ENCODE data around the gene GAST. TPM values are rescaled to one million over a fixed set of nuclear protein-coding genes. Genes with fewer than 3 reads are reported as not detected.

Gene GAST
- total RNA-seq, 3 donors from 2014 or later (not counting 1 experiment from before 2014, with no cell fraction given): not detected

DNA sequence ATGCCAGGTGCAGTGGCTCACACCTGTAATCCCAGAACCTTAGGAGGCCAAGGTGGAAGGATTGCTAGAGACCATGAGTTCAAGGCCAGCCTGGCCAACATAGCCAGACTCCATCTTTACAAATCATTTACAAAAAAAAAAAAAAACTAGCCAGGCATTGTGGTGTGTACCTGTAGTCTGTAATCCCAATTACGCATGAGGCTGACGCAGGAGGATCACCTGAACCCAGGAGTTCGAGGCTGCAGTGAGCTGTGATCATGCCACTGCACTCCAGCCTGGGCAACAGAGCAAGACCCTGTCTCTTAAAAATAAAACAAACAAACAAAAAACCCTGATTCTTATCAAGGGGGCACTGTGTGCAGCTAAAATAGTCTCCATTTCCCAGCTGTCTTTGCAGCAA, 39.2 kb downstream of the GAST start:
- Mint-ChIP-seq H3K36me3 (no peaks in the 10 kb centered on the region), H3K27me3 (ENCODE audit: low read depth in 2 of 2) (no peaks in the 10 kb centered on the region), H3K9me3 (no peaks in the 10 kb centered on the region), H3K4me3 (no peak overlapping the region), H3K4me1 (no peaks in the 10 kb centered on the region), H3K27ac (no peak overlapping the region)
- no peak overlapping the region for H3K27ac ChIP-seq (ENCODE audit: low read length)
- ATAC-seq: no peak
- TF ChIP-seq, protein P1, sequence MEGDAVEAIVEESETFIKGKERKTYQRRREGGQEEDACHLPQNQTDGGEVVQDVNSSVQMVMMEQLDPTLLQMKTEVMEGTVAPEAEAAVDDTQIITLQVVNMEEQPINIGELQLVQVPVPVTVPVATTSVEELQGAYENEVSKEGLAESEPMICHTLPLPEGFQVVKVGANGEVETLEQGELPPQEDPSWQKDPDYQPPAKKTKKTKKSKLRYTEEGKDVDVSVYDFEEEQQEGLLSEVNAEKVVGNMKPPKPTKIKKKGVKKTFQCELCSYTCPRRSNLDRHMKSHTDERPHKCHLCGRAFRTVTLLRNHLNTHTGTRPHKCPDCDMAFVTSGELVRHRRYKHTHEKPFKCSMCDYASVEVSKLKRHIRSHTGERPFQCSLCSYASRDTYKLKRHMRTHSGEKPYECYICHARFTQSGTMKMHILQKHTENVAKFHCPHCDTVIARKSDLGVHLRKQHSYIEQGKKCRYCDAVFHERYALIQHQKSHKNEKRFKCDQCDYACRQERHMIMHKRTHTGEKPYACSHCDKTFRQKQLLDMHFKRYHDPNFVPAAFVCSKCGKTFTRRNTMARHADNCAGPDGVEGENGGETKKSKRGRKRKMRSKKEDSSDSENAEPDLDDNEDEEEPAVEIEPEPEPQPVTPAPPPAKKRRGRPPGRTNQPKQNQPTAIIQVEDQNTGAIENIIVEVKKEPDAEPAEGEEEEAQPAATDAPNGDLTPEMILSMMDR (IDR thresholded peaks at IDR 0.05): no peak
- no peak for DNase-seq
- intact Hi-C loops (cut with micrococcal nuclease): no loop called here
- H3K4me3 ChIP-seq (ENCODE audit: low read length): no peak overlapping the region
- H3K36me3 ChIP-seq (ENCODE audit: control insufficient read depth, insufficient read depth, low read length): no peaks in the 10 kb centered on the region
- no peaks in the 10 kb centered on the region for H3K9me3 ChIP-seq (ENCODE audit: control insufficient read depth, insufficient read depth, low read length)
- WGBS (ENCODE audit: insufficient coverage): 89% methylated on average over 3 of the region's 3 CpGs
- H3K4me1 ChIP-seq (ENCODE audit: control insufficient read depth, insufficient read depth, low read length): no peaks in the 10 kb centered on the region
- H3K27me3 ChIP-seq (ENCODE audit: control insufficient read depth, insufficient read depth, low read length): no peaks in the 10 kb centered on the region

DNA sequence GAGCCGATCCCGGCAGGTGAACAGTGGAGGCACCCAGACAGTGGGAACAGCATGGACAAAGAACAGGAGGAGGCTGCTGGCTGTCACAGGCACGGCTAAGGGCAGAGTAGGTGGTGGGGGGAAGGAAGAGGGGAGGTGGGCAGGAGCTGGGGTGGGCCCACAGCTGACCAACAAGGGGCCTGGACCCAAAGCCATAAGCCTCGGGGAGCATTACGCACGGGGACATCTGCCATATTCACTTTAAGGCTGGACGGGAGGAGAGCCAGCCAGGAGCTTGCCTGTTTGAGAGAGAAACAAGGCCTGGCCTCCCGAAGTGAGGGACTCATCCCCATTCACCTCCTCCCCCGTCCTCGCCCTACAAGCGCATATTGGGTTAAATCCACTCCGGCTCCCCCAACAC, 41.9 kb downstream of the GAST start:
- ATAC-seq: no peak
- H3K4me1 ChIP-seq (ENCODE audit: control insufficient read depth, insufficient read depth, low read length): no peaks in the 10 kb centered on the region
- no peak for DNase-seq
- no peaks in the 10 kb centered on the region for H3K9me3 ChIP-seq (ENCODE audit: control insufficient read depth, insufficient read depth, low read length)
- Mint-ChIP-seq H3K9me3 (no peaks in the 10 kb centered on the region), H3K27ac (no peak overlapping the region), H3K36me3 (no peaks in the 10 kb centered on the region), H3K27me3 (ENCODE audit: low read depth in 2 of 2) (no peaks in the 10 kb centered on the region), H3K4me3 (no peak overlapping the region), H3K4me1 (no peaks in the 10 kb centered on the region)
- intact Hi-C loops (cut with micrococcal nuclease): no loop called here
- H3K4me3 ChIP-seq (ENCODE audit: low read length): no peak overlapping the region
- H3K27ac ChIP-seq (ENCODE audit: low read length): no peak overlapping the region
- H3K36me3 ChIP-seq (ENCODE audit: control insufficient read depth, insufficient read depth, low read length): no peaks in the 10 kb centered on the region
- 92% methylated on average over 12 of the region's 12 CpGs for WGBS (ENCODE audit: insufficient coverage)
- TF ChIP-seq, protein P1 (IDR thresholded peaks at IDR 0.05): no peak
- no peaks in the 10 kb centered on the region for H3K27me3 ChIP-seq (ENCODE audit: control insufficient read depth, insufficient read depth, low read length)

DNA sequence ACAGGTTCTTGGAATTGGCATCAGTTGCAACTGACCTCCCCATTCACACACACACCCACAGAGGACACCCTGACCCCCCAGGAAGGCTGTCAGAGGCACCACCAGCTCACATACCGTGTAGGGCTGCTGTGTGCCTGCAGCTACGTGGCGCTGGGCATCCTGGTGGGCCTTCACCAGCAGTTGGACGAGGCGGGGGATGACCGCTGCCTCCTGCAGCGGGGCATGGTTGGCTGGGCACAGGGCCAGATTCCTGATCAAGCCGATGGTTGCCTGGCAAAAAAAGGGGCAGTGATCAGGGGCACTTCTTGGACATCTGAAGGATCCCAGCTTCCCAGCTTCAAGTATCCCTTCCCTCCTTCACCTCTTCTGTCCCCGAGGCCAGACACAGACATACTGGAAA, 46.5 kb downstream of the GAST start:
- H3K4me1 Mint-ChIP-seq: no peaks in the 10 kb centered on the region
- H3K27me3 Mint-ChIP-seq (ENCODE audit: low read depth in 2 of 2): no peaks in the 10 kb centered on the region
- no peaks in the 10 kb centered on the region for H3K9me3 Mint-ChIP-seq
- TF ChIP-seq, protein P1 (IDR thresholded peaks at IDR 0.05): no peak
- no peak overlapping the region for H3K4me3 ChIP-seq (ENCODE audit: low read length)
- no peaks in the 10 kb centered on the region for H3K4me1 ChIP-seq (ENCODE audit: control insufficient read depth, insufficient read depth, low read length)
- H3K4me3 Mint-ChIP-seq: no peak overlapping the region
- no peaks in the 10 kb centered on the region for H3K27me3 ChIP-seq (ENCODE audit: control insufficient read depth, insufficient read depth, low read length)
- H3K9me3 ChIP-seq (ENCODE audit: control insufficient read depth, insufficient read depth, low read length): no peaks in the 10 kb centered on the region
- H3K36me3 Mint-ChIP-seq: no peaks in the 10 kb centered on the region
- 87% methylated on average over 9 of the region's 9 CpGs for WGBS (ENCODE audit: insufficient coverage)
- no peaks in the 10 kb centered on the region for H3K36me3 ChIP-seq (ENCODE audit: control insufficient read depth, insufficient read depth, low read length)
- H3K27ac ChIP-seq (ENCODE audit: low read length): no peak overlapping the region
- intact Hi-C loops (cut with micrococcal nuclease): no loop called here
- no peak for DNase-seq
- no peak overlapping the region for H3K27ac Mint-ChIP-seq
- no peak for ATAC-seq

DNA sequence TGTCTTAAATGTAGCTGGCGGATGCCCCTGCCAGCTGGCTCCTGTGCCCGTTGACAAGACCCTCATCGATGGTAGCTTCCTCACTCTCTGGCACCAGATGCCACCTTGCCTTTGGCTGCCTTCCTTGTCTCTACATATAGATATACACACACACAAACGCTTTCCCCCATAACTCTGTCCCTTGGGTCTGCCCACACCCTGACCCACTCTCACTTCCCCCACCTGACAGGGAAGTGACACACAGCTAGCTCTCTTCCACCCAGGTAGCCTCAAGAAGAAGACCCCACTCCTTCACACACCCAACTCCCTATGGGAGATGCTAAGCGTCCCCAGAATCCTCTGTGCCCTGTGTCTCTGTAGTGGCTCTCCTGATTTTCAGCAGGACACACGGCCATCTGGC, 48.7 kb downstream of the GAST start:
- 69% methylated on average over 6 of the region's 6 CpGs for WGBS (ENCODE audit: insufficient coverage)

More for the DNA sequence above, 48.7 kb downstream of the GAST start:
- no peaks in the 10 kb centered on the region for H3K4me1 Mint-ChIP-seq
- Histone ChIP-seq H3K4me3 (ENCODE audit: low read length) (no peak overlapping the region), H3K27ac (ENCODE audit: low read length) (no peak overlapping the region), H3K9me3 (ENCODE audit: control insufficient read depth, insufficient read depth, low read length) (no peaks in the 10 kb centered on the region), H3K36me3 (ENCODE audit: control insufficient read depth, insufficient read depth, low read length) (no peaks in the 10 kb centered on the region), H3K4me1 (ENCODE audit: control insufficient read depth, insufficient read depth, low read length) (no peaks in the 10 kb centered on the region), H3K27me3 (ENCODE audit: control insufficient read depth, insufficient read depth, low read length) (no peaks in the 10 kb centered on the region)
- no peaks in the 10 kb centered on the region for H3K27me3 Mint-ChIP-seq (ENCODE audit: low read depth in 2 of 2)
- ATAC-seq (no peak), DNase-seq (no peak)
- no peak overlapping the region for H3K4me3 Mint-ChIP-seq
- H3K27ac Mint-ChIP-seq: no peak overlapping the region
- no peaks in the 10 kb centered on the region for H3K36me3 Mint-ChIP-seq
- intact Hi-C loops (cut with micrococcal nuclease): no loop called here
- TF ChIP-seq, protein P1 (IDR thresholded peaks at IDR 0.05): no peak
- H3K9me3 Mint-ChIP-seq: no peaks in the 10 kb centered on the region

All from natural killer cell (primary cell).